ENCODE data around the gene SLC38A11. TPM values are rescaled to one million over a fixed set of nuclear protein-coding genes. Genes with fewer than 3 reads are reported as not detected.
"Not testable (repeated sequence)": the region's sequence is repeated elsewhere in the genome, so short reads cannot be mapped to it uniquely, and the experiment has no call there.

Gene SLC38A11
- total RNA-seq, 1 donor from 2014 or later: 0.84 TPM

DNA sequence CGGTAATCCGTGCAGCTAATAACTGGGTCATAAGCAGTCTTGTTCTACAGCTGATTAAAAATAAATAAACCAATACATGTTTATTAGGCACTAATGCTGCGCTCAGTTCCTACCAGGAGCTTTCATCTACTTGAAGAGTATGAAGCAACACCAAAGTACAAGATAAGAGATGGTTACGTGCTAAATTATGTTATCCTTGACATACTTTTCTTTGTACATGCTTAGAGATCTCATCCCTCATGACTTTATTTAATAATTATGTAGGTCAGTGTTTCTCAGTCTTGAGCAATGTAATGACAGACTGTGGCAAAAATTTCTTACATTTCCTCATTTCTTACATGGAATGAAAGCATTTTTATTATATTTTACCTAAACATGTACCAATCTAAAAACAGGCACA lies 59.1 kb downstream of the SLC38A11 start:
- DNase-seq (ENCODE audit: missing footprints) (no peak), ATAC-seq (no peak)
- intact Hi-C loops (cut with DNase I): no loop called here

DNA sequence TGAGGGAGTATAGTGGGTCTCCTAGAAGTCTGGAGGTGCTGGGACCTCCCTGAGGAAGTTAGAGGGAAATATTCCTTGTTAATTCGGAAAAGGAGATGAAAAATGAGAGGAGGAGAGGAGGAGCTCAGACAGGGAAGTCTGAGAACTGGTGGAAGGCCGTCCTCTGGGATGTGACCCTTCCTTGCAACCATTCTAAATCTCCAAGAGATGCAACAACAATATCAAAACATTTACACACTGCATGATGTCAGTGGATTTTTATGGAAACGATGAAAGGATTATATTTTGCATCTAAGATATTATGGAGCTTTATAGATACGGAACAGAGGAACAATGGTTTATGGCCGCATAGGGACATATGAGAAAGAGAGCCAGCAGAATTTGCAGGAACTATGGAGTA lies 63.9 kb downstream of the SLC38A11 start:
- intact Hi-C loops (cut with DNase I): no loop called here
- ATAC-seq (no peak), DNase-seq (ENCODE audit: missing footprints) (no peak)

DNA sequence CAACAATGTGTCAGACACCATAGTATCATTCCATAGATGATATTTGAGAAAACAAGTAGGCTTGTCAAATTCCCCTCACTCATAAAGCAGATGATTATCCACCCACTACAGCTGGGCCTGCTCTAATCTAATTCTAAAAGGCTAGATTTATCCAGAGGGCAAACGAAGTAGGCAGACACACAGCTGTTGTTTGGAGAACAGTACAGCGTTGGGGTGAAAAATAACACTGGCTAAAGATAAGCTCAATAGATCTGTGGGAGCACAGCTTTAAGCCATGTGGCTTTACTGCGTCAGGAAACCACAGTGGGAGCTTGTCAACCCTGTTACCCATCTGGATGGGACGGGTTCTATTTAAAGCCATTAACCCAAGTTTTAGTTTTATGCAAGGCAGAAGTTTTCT lies 64.8 kb downstream of the SLC38A11 start:
- ATAC-seq (no peak), DNase-seq (ENCODE audit: missing footprints) (no peak)
- intact Hi-C loops (cut with DNase I): no loop called here

DNA sequence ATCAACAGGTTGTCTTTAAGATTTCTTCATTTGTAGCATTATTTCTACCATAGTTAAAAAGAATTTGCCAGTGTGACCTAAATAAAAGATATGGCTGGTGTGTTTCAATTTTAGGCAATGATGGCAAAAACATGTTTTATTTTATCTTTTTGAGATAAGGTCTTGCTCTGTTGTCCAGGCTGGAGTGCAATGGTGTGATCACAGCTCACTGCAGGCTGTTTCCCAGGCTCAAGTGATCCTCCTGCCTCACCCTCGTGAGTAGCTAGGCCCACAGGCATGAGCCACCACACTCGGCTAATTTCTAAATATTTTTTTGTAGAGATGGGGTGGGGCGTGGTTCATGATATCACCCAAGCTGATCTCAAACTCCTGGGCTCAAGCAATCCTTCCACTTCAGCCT lies 66.7 kb downstream of the SLC38A11 start:
- intact Hi-C loops (cut with DNase I): no loop called here
- ATAC-seq (no peak), DNase-seq (ENCODE audit: missing footprints) (no peak)

DNA sequence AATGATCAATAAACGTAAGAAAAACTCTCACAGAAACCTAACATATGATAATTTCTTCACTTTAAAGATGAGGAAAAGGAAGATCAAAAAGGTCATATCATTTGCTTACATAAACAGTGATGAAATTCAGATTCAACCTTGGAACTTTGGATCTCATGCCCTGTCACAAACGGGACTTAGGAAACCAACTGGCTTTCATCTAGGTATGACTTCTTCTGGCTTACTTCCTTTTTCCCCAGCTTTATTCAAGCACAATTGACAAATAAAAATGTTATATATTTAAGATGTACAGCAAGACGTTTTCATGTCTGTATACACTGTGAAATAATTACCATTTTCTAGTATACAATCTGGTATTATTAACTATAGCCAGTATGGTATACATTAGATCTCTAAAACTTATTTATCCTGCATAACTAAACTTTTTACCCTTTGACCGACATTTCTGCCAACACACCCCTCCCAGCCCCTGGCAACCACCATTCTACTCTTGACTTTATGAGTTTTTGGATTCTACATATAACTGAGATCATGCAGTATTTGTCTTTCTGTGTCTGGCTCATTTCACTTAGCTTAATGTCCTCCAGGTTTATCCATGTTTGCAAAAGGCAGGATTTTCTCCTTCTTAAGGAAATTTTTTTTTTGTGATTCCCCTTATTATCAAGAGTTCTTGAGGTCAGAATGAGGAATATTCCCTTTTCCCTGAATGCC lies 67.7 kb downstream of the SLC38A11 start:
- ATAC-seq (no peak), DNase-seq (ENCODE audit: missing footprints) (no peak)
- intact Hi-C loops (cut with DNase I): no loop called here

DNA sequence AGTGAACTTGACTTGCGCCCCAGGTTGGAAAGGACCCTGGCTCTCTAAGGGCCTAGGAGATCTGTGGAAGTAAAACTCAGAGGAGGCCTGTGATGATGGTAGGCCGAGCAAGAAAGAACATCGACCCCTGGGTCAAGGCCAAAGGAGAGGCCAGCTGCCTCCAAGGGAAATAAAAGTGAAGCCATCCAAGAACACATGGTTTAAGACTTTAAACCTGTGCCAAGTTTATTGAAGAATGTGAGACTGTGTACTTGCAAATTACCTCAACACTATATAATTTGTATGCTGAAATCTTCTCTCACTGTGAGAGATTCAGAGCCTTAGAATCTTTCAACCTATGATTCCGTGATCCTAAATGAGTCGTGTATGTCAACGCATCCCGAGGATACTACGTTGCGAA lies 73.0 kb downstream of the SLC38A11 start:
- peak; percentile 16 for ATAC-seq

DNA sequence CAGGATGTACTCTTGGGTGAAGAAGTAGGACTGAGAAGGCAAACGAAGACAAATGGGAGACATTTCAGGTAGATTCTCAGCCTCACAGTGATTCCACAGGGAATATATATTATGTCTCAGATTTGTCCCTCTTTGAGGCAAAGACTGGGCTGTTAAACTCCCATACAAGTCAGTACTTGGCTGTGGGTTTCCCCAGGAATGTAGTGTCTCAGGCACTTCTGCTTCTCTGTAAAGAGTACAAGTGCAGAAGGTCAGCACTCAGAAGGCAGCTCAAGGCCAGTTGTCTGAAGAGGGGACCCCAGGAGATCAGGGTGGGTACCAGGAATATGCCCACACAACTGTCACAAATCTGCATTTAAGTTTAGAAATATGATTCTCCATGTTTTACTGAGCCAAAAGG lies 73.8 kb downstream of the SLC38A11 start:
- no peak for ATAC-seq
- no peak for DNase-seq (ENCODE audit: missing footprints)
- intact Hi-C loops (cut with DNase I): no loop called here

More for the DNA sequence above, 73.0 kb downstream of the SLC38A11 start:
- no peak for DNase-seq (ENCODE audit: missing footprints)
- intact Hi-C loops (cut with DNase I): no loop called here

DNA sequence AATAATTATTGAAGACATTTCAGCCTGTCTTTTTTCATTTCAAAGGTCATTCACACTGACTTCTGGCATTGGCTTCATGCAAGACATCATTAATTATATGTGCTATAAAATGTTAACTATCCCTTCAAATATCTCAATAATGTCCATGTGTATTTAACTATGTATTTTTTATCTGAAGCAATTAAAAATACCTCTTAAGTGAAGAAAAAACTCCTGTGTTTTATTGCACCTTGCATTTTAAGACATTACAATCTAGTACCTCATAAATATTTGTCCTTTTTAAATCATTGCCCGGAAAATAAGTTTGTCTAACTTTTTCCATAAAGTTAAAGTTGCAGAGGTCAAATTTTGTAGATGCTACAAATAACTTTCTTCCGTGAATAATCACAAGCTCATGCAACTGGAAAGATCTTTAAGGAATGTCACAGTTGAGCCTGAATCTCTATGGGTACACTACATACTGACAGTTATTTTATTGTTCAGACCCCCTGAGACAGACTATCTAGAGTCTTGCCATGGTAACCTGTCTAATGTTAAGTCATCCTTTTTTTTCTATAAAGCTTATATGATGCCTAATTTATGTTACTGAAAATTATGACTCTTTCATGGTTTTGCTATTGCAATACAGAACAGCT lies 75.3 kb downstream of the SLC38A11 start:
- no peak for ATAC-seq
- no peak for DNase-seq (ENCODE audit: missing footprints)
- intact Hi-C loops (cut with DNase I): no loop called here

DNA sequence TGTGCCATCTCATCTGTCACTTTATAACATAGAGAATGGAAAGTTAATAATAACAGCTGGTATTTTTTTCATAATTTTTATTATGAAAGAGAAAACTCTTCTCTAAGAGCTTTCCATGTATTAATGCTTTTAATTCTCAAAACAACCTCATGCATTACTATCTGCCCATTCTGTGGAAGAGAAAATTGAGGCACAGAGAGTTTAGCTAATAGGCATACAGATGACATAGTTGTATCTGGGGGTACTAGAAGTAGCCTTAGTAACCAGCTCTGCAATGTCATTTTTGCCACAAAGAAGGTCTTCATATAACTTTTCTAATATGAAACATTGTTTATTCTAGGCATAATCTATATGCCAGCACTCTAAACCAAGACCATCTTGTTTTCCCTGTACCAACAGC lies 77.4 kb downstream of the SLC38A11 start:
- intact Hi-C loops (cut with DNase I): no loop called here
- no peak for DNase-seq (ENCODE audit: missing footprints)
- ATAC-seq: no peak

DNA sequence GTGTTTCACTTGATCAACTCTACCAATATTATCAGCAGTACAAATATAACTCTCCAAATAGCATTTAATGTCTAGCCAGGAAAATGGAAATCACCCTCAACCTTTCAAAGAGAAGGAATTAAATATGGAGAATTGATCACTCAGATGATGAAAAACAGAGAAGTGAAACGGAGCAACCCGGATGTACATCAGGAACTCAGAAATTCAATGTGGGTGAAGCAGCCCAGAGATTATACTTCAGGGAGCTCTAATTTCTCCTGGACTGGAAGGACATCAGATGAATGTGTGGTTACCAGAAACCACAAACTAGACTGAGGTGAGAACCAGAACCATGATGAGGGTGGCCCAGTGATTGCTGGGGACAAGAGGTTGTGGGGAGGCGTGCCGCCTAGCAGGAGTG lies 78.2 kb downstream of the SLC38A11 start:
- ATAC-seq (no peak), DNase-seq (ENCODE audit: missing footprints) (no peak)
- intact Hi-C loops (cut with DNase I): no loop called here

DNA sequence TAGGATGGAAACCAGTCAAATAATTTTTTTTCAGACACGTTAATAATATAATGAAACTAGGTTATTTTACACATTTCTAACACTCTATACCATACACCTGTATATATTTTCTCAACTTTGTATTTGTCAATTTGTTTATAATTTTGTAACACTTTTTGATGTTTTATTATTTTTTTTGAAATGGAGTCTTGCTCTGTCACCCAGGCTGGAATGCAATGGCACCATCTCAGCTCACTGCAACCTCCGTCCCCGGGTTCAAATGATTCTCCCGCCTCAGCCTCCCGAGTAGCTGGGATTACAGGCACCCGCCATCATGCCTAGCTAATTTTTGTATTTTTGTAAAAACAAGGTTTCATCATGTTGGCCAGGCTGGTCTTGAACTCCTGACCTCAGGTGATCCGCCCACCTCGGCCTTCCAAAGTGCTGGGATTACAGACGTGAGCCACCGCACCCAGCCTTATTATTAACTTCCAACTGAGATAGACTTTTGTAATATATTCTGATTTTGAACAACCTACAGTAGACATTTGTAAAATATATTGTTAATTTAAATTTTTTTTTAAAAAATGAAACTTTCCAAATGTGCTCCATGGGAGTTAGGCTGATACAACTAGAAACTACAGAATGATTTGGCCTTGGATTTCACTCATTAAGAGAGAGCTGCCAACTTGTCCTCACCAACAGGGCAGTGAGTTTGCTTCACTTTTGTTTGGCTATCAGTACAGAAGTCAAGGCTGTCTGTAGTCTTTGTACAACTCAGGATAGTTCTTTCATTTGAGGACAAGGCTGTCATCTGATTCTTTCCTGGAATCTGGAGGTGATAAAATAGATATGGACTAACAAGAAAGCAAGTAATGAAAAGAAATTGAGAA lies 79.8 kb downstream of the SLC38A11 start:
- ATAC-seq: no peak
- intact Hi-C loops (cut with DNase I): no loop called here

DNA sequence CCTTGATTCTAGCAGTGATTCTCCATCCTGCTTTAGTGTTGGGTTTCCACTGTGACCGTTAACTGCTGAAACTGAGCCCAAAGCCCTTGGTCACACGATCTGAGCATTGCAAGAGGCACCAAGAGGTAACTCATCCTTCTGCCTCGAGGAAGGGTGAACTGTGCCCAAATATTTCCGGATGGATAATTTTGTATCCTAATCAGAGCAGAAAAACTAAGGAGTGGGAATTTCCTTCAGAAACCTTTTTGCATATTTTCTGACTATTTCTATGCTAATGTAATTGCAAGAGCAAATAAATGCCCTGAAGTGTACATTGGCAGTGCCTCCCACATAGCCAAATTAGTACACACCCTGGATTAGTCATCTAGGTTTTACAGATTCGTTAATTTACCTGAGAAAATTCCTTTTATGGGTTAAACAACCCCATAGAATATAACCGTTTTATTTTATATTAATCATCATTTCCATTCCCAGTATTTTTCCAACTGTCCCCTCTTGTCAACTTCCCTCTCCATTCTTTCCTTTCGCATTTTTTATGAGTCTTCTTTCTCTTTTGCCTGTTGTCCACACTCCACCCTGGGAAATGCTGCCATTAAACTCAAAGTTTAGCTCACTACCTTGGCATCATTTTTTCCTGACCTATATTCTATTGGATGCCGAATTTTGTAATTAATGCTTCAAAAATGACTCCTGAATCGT lies 82.0 kb downstream of the SLC38A11 start:
- intact Hi-C loops (cut with DNase I): no loop called here
- ATAC-seq (no peak), DNase-seq (ENCODE audit: missing footprints) (no peak)

More for the DNA sequence above, 79.8 kb downstream of the SLC38A11 start:
- no peak for DNase-seq (ENCODE audit: missing footprints)

DNA sequence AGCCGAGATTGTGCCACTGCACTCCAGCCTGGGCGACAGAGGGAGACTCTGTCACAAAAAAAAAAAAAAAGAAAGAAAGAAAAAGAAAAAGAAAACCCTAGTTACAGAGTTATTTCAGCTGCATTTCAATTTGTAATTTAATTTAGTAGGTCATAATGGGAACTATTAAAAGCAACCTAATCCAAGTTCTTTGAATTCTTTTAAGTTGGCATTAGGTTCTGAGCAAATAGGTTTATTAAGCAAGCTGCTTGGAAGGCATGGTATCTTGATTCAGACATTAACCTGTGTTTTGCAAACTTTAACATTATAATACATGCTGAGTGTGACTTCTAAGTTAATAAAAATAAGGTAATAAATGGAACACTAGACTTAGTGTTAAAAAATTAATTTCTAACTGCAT lies 83.9 kb downstream of the SLC38A11 start:
- ATAC-seq (no peak), DNase-seq (ENCODE audit: missing footprints) (no peak)
- intact Hi-C loops (cut with DNase I): no loop called here

DNA sequence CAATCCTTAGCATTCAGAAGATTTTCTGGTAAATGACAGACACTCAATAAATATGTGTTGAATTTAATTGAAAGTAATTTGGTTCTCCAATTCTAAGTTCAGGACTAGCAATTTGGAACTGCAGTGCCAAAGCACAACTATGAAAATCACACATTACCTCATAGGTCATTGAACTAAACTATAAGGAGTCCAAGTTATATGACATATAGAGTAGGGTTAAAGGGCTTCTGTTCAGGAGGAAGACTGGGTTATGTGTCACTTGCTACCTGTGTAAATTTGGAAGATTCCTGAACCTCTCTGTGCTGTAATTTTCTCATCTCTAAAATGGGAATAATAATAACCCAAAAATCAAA lies 85.9 kb downstream of the SLC38A11 start:
- no peak for ATAC-seq
- intact Hi-C loops (cut with DNase I): no loop called here
- DNase-seq (ENCODE audit: missing footprints): no peak

DNA sequence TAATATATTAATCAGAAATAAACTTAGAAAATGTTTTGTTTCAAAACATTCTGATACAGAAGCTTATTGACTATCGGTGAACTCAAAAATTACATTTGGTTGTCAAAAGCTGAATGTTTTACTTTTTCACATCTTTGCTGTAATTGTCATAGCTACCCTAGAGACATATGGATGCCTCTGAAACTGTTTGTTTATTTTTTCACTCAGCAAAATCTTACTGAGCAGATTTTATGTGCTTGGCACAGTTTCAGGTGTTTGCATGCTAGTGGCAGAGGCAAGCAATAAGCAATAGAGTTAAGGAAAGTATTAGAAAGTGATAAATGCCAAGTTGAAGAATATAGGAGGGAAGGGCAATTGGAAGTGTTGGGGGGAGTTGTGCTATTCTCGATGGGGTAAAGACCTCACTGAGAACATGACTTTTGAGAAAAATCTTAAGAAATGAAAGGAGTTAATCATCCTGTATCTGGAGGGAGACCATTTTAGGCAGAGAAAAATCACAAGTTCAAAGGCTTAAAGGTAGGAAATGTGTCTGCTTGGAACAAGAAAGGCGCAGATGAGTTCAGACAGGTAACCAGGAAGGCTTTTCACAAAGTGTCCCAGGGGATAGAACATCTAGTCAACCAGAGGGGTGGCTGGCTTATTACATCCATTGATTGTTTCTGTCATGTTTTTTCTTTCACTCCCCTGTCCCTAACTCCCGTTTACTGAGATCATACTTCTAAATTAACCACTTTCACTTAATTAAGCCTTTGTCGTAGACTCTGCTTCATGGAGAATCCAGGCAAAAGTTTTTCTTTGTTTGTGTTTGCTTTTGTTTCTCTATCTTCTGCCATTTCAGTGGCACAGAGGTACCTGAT lies 86.5 kb downstream of the SLC38A11 start:
- DNase-seq (ENCODE audit: missing footprints) (no peak), ATAC-seq (no peak)
- intact Hi-C loops (cut with DNase I): no loop called here

DNA sequence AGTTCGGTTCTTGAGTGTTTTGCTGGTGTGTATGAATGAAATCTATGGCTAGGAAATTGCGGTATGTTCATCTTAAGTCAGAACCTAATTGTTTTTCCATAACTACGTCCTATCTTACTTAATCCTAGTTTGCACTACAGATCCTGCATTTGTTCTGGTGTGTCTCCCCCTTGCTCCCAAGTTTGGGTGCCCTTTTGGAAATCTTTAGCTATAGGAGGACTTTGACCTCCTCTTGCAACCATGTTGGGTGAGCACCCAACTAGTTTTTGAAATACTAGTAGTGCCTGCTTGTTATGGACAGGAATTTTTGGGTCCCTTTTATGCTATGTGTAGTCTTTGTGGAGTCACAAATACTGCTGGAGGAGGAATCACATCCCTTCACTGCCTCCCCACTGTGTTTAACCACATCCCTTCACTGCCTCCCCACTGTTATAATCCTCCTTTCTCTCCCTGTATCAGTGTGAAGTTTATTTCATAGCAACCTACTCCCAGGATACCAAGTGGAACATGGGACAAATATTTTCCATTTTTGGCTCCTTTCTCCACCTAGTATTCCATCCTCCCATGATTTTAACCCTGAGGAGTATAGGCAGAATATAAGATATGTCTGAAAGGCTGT lies 87.4 kb downstream of the SLC38A11 start:
- intact Hi-C loops (cut with DNase I): no loop called here
- ATAC-seq: no peak

DNA sequence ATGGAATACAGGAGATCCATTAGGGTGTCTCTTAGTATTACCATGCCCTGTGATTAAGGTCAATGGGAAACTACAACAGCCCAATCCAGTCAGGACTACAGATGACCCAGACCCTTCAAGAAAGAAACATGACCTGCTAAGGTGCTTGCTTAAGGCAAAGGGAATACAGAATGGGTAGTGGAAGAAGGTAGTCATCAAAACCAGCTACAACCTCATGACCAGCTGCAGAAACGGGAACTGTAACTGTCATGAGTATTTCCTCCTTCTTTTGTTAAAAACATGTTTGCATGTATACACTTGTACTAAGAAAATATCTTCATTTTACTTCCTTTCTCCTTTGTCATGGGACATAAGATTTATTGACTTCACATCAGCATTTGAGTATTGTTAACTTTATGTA lies 88.9 kb downstream of the SLC38A11 start:
- ATAC-seq; intact Hi-C loops (cut with DNase I); DNase-seq (ENCODE audit: missing footprints): not testable (repeated sequence)

More for the DNA sequence above, 87.4 kb downstream of the SLC38A11 start:
- no peak for DNase-seq (ENCODE audit: missing footprints)

DNA sequence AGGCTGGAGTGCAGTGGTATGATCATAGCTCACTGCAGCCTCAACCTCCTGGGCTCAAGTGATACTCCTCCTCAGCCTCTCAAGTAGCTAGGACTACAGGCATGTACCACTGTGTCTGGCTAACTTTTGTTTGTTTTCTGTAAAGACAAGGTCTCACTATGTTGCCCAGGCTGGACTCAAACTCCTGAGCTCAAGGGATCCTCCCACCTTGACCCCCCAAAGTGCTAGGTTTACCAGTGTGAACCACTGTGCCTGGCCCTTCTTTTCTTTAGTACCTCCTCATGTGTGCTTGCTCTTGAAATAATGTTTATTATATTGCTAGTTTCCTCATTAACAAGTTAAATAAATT lies 94.7 kb downstream of the SLC38A11 start:
- intact Hi-C loops (cut with DNase I): no loop called here
- ATAC-seq: no peak
- no peak for DNase-seq (ENCODE audit: missing footprints)
